Transverse colon (tissue), 3 donors: ENCODE measurements around the gene SDSL.

Source experiments
- CTCF ChIP-seq, 5 experiments: fragments of 200-600 bp in 3 of 5; fragments of 450-650 bp in 2 of 5; sonication (generic) in 3 of 5; IDR thresholded peaks; 1 replicate in 2 of 5; 2 replicates in 3 of 5; pipeline ENCODE4 v1.5.1; 2016 to 2017; ENCODE audit warnings: antibody characterized with exemption in 5 of 5, inconsistent platforms in 3 of 5, mild to moderate bottlenecking in 2 of 5, moderate library complexity in 1 of 5
- POLR2A ChIP-seq: fragments of 450-650 bp; IDR thresholded peaks from one replicate; pipeline ENCODE4 v1.6.1; 2016; ENCODE audit warnings: antibody characterized with exemption, mild to moderate bottlenecking, moderate library complexity

- TF ChIP-seq CTCF (IDR thresholded peaks at IDR 0.05) (no peak), POLR2A (no peak)
Observed at GRCh38 chr12:113405694-113406093, 16.5 kb upstream of the SDSL start.
